Body of pancreas (tissue), 4 donors: Measurements from ENCODE around the gene EFCAB11. TPM values are rescaled to one million over a fixed set of nuclear protein-coding genes. Genes with fewer than 3 reads are reported as not detected.

Experiments used
- ATAC-seq: fragments of 150-250 bp; one replicate; pipeline ENCODE4 v1.9.1; 2016
- DNase-seq, 4 donors: peaks; one replicate each; pipeline ENCODE4 v3.0.0-alpha.2; 2019
- H3K27ac ChIP-seq, 4 donors: fragments of 200-600 bp; sonication (generic); 1 replicate in 3 of 4; 2 replicates in 1 of 4; pipeline versions ENCODE4 v1.5.1 to v1.6.1; 2016 to 2019; ENCODE audit warnings: mild to moderate bottlenecking in 1 of 4, mixed read lengths in 1 of 4, moderate library complexity in 1 of 4
- H3K27me3 ChIP-seq, 2 donors: fragments of 200-600 bp; sonication (generic); one replicate each; pipeline ENCODE4 v1.6.0; 2016; ENCODE audit warnings: mild to moderate bottlenecking in 1 of 2
- H3K36me3 ChIP-seq, 2 donors: fragments of 200-600 bp; sonication (generic); replicated peaks in 1 of 2; 2 replicates each; pipeline ENCODE4 v1.5.1; 2016; ENCODE audit warnings: low read depth in 2 of 2; ENCODE audit not compliant: insufficient read depth in 1 of 2
- H3K4me1 ChIP-seq: fragments of 200-600 bp; sonication (generic); one replicate; pipeline ENCODE4 v1.6.0; 2016
- H3K4me3 ChIP-seq, 2 donors: fragments of 200-600 bp; sonication (generic); 1 replicate in 1 of 2; 2 replicates in 1 of 2; pipeline ENCODE4 v1.5.1; 2016 to 2019
- H3K9me3 ChIP-seq, 3 donors: fragments of 200-600 bp; sonication (generic); 1 replicate in 2 of 3; 2 replicates in 1 of 3; pipeline ENCODE4 v1.5.1; 2016
- POLR2A ChIP-seq, 3 donors: fragments of 450-650 bp; IDR thresholded peaks; one replicate each; pipeline ENCODE4 v1.6.1; 2016; ENCODE audit warnings: antibody characterized with exemption in 3 of 3, mild to moderate bottlenecking in 2 of 3
- WGBS, 2 donors: methylation state at CpG; one replicate each; pipeline ENCODE4 v1.1.5; 2017; 5-methylcytosine and 5-hydroxymethylcytosine counted together
- intact Hi-C: fragments of 100-400 bp; cut with DNase I; formaldehyde crosslinking; loops from one replicate; pipeline ENCODE4 v1.15.1; 2023
- total RNA-seq, 2 donors: library from RNA; depleted of rRNA; stranded (reverse); fragments of >200 nt; gene quantifications; one replicate each; pipeline ENCODE4 v1.1.0, GENCODE V29; 2016
- TF ChIP-seq, protein P1 (sequence below), 7 experiments: fragments of 450-650 bp in 4 of 7; fragments of 200-600 bp in 3 of 7; sonication (generic) in 3 of 7; IDR thresholded peaks; one replicate each; pipeline ENCODE4 v1.5.1; 2016 to 2019; ENCODE audit warnings: antibody characterized with exemption in 7 of 7

Gene EFCAB11
- total RNA-seq, 2 donors from 2014 or later, result 1.6 to 2.9 TPM

DNA sequence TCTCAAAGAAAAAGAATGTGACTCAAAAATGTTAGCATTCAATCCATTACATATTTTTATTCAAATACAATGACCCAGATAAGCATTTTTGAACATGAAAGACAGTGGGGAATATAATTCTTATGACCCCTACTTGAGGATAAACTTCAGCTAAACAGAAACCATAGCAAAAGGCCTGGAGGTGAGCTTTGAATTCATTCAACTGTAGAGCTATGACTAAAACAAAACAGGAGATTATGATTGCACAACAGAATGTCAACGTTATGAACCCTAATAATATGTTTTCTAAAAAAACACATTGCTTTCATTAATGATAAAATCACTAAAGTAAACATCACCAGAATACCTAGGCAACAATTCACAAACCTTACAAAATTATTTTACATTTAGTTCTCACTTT, 27.8 kb downstream of the EFCAB11 start:
- H3K4me3 ChIP-seq, result no peak overlapping the region
- TF ChIP-seq POLR2A (IDR thresholded peaks at IDR 0.05), result no peak
- TF ChIP-seq, protein P1, sequence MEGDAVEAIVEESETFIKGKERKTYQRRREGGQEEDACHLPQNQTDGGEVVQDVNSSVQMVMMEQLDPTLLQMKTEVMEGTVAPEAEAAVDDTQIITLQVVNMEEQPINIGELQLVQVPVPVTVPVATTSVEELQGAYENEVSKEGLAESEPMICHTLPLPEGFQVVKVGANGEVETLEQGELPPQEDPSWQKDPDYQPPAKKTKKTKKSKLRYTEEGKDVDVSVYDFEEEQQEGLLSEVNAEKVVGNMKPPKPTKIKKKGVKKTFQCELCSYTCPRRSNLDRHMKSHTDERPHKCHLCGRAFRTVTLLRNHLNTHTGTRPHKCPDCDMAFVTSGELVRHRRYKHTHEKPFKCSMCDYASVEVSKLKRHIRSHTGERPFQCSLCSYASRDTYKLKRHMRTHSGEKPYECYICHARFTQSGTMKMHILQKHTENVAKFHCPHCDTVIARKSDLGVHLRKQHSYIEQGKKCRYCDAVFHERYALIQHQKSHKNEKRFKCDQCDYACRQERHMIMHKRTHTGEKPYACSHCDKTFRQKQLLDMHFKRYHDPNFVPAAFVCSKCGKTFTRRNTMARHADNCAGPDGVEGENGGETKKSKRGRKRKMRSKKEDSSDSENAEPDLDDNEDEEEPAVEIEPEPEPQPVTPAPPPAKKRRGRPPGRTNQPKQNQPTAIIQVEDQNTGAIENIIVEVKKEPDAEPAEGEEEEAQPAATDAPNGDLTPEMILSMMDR (IDR thresholded peaks at IDR 0.05), result no peak
- ATAC-seq (no peak), DNase-seq (no peak)
- no peaks in the 10 kb centered on the region for H3K27me3 ChIP-seq
- intact Hi-C loops, result no loop called here
- H3K9me3 ChIP-seq, result no peaks in the 10 kb centered on the region
- H3K36me3 ChIP-seq, result no peaks in the 10 kb centered on the region
- H3K4me1 ChIP-seq, result no peaks in the 10 kb centered on the region
- H3K27ac ChIP-seq, result no peak overlapping the region
- 3 to 15% methylated on average over 1 of the region's 1 CpG for WGBS, 2 donors

DNA sequence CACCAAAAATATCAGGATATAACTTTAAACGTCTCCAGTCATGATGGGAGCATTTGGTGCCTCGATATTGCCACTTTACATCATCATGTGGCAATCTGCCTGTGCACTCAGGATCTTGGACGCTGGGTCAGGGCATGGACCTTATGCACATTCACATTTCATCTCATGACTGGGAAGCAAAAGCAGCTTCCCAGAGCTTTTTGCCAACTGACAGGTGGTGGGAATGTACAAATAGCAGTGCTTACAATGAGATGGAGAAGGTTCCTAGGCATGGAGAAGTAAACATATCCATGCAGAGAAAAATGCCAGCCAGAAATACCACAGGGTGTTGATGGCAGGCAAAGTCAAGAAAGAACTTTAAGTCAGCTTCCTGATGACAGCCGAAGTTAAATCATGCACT, 30.3 kb downstream of the EFCAB11 start:
- Histone ChIP-seq H3K36me3 (no peaks in the 10 kb centered on the region), H3K4me1 (no peaks in the 10 kb centered on the region), H3K4me3 (no peak overlapping the region), H3K27me3 (no peaks in the 10 kb centered on the region), H3K27ac (no peak overlapping the region), H3K9me3 (no peaks in the 10 kb centered on the region)
- intact Hi-C loops, result no loop called here
- DNase-seq (no peak), ATAC-seq (no peak)
- WGBS, 2 donors, result 34 to 39% methylated on average over 4 of the region's 4 CpGs
- TF ChIP-seq, protein P1 (IDR thresholded peaks at IDR 0.05), result no peak
- TF ChIP-seq POLR2A (IDR thresholded peaks at IDR 0.05), result no peak

DNA sequence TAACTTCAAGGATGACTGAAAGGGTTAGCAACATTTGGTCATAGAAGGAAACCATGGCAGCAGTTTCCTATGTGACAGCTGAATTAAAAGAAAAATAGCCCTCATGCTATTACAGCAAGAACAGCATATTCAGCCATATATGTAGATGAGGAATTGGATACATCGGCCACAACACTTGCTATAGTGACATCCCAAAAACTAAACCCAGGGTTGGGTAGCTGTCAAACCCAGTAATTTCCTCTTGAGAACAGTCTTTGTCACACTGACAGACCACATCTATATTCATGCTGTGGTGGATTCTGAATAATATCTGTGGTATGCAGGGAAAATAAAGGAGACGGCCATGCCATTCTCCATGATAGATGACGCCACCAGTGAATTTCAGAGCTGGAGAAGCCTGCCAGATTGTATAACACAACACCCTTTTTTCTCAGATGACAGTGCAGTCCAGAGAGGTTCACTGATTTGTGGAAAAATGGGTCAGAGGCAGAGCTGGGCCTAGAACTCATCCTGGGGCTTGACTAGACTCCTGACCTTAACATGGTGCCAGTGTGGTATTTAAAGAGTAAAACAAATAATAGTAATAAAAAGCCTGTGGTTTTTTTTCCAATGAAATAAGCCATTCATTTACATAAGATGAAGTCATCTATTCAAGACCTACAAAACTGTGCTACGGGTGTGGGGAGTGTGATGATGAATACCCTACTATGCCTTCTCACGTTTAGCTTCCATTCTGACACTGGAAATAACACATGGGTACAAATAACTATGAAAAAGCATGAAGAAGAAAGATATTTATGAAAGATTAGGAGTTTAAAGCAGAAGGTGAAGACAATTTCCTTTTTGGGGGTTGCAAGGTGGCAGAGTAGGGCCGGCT, 32.3 kb downstream of the EFCAB11 start:
- DNase-seq, result no peak
- no peaks in the 10 kb centered on the region for H3K4me1 ChIP-seq
- intact Hi-C loops, result no loop called here
- no peaks in the 10 kb centered on the region for H3K27me3 ChIP-seq
- ATAC-seq, result no peak
- TF ChIP-seq POLR2A (IDR thresholded peaks at IDR 0.05), result no peak
- TF ChIP-seq, protein P1 (IDR thresholded peaks at IDR 0.05), result no peak
- H3K4me3 ChIP-seq, result no peak overlapping the region
- H3K36me3 ChIP-seq, result no peaks in the 10 kb centered on the region
- 95% methylated on average over 6 of the region's 6 CpGs for WGBS, 2 donors
- H3K27ac ChIP-seq, result no peak overlapping the region
- H3K9me3 ChIP-seq, result no peaks in the 10 kb centered on the region

DNA sequence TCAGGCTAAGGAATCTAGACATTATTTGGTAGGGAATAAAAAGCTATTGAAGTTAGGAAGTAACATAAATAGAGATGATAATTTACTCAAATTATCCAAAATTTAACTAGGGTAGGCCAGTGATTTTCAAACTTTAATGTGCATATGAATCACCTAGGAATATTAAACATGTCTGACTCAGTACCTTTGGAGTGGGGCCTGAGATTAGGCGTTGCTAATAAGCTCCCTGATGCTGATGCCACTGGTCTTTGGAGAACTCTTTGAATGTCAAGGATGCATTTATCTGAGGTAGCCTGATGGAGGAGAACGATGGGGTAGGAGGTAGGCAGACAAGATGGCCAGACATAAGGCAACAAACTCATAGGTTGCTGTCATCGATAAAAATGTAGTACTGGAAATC, 33.2 kb downstream of the EFCAB11 start:
- Histone ChIP-seq H3K4me1 (no peaks in the 10 kb centered on the region), H3K27ac (no peak overlapping the region), H3K4me3 (no peak overlapping the region), H3K27me3 (no peaks in the 10 kb centered on the region), H3K9me3 (no peaks in the 10 kb centered on the region), H3K36me3 (no peaks in the 10 kb centered on the region)
- DNase-seq (no peak), ATAC-seq (no peak)
- TF ChIP-seq POLR2A (IDR thresholded peaks at IDR 0.05), result no peak
- TF ChIP-seq, protein P1 (IDR thresholded peaks at IDR 0.05), result no peak
- 81 to 86% methylated on average over 3 of the region's 3 CpGs for WGBS, 2 donors
- intact Hi-C loops, result no loop called here

DNA sequence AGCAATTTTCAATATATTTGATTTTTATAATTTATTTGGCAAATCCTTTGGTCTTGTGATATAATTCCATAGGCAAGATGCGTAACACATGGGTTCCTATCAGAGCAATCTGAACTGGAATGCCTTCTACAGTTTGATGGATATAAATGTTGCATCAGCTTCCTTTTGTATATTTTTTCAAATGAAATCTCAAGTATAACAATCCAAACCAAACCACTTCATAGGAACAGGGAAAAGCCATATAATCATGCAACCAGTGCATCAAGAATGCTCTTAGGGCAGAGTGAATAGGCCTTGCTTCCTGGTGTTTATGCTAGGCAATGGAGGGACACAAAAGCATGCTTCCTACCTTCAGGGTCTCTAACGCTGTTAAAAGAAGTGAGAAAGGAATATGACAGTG, 34.5 kb downstream of the EFCAB11 start:
- no peaks in the 10 kb centered on the region for H3K9me3 ChIP-seq
- no peaks in the 10 kb centered on the region for H3K4me1 ChIP-seq
- TF ChIP-seq, protein P1 (IDR thresholded peaks at IDR 0.05), result no peak
- TF ChIP-seq POLR2A (IDR thresholded peaks at IDR 0.05), result no peak
- H3K36me3 ChIP-seq, result no peaks in the 10 kb centered on the region
- WGBS, 2 donors, result 77 to 86% methylated on average over 2 of the region's 2 CpGs
- intact Hi-C loops, result no loop called here
- no peak overlapping the region for H3K27ac ChIP-seq
- no peak for ATAC-seq
- no peak for DNase-seq
- H3K4me3 ChIP-seq, result no peak overlapping the region
- no peaks in the 10 kb centered on the region for H3K27me3 ChIP-seq
